Measurements from ENCODE around the gene KRTAP10-3. TPM values are rescaled to one million over a fixed set of nuclear protein-coding genes. Genes with fewer than 3 reads are reported as not detected.

The KRTAP10-3 gene
- total and polyA plus RNA-seq, 2 experiments from 2014 or later: not detected

- no peaks in the 10 kb centered on the region for H3K27me3 ChIP-seq (ENCODE audit: insufficient read depth)
- Mint-ChIP-seq H3K36me3 (ENCODE audit: low read depth) (no peaks in the 10 kb centered on the region), H3K4me1 (peaks cover 3% of the 10 kb centered on the region; the same call in 2 of the 3 replicates), H3K4me3 (no peak overlapping the region), H3K9me3 (peaks cover 4% of the 10 kb centered on the region; the same call in 1 of the 3 replicates), H3K27ac (no peak overlapping the region), H3K27me3 (ENCODE audit: insufficient read depth, low read depth, poor library complexity) (peaks cover 6% of the 10 kb centered on the region)
- no peak overlapping the region for H2AFZ ChIP-seq
- H3K27ac ChIP-seq (ENCODE audit: low read depth): no peak overlapping the region
- peak; percentile 56 for ATAC-seq
- H3K4me1 ChIP-seq (ENCODE audit: insufficient read depth): no peaks in the 10 kb centered on the region
- H4K20me1 ChIP-seq (replicated peaks; ENCODE audit: insufficient read depth): no peaks in the 10 kb centered on the region
- no peak overlapping the region for H3K4me2 ChIP-seq
- no peak for TF ChIP-seq EZH2phosphoT487 (IDR thresholded peaks at IDR 0.05; ENCODE audit: unreplicated experiment)
- no peak for TF ChIP-seq JUNB (IDR thresholded peaks at IDR 0.05; ENCODE audit: unreplicated experiment)
- no peak for TF ChIP-seq CREB1 (CRISPR knock-in tag; IDR thresholded peaks at IDR 0.05; ENCODE audit: low read depth)
- TF ChIP-seq ZNF114 (CRISPR knock-in tag; IDR thresholded peaks at IDR 0.05): no peak
- TF ChIP-seq, protein P1, sequence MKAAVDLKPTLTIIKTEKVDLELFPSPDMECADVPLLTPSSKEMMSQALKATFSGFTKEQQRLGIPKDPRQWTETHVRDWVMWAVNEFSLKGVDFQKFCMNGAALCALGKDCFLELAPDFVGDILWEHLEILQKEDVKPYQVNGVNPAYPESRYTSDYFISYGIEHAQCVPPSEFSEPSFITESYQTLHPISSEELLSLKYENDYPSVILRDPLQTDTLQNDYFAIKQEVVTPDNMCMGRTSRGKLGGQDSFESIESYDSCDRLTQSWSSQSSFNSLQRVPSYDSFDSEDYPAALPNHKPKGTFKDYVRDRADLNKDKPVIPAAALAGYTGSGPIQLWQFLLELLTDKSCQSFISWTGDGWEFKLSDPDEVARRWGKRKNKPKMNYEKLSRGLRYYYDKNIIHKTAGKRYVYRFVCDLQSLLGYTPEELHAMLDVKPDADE (IDR thresholded peaks at IDR 0.05): no peak
- no peak for TF ChIP-seq NANOG (IDR thresholded peaks at IDR 0.05; ENCODE audit: borderline replicate concordance)
- no peak for TF ChIP-seq POLR2AphosphoS5 (IDR thresholded peaks at IDR 0.05; ENCODE audit: low read depth)
- TF ChIP-seq, protein P2, sequence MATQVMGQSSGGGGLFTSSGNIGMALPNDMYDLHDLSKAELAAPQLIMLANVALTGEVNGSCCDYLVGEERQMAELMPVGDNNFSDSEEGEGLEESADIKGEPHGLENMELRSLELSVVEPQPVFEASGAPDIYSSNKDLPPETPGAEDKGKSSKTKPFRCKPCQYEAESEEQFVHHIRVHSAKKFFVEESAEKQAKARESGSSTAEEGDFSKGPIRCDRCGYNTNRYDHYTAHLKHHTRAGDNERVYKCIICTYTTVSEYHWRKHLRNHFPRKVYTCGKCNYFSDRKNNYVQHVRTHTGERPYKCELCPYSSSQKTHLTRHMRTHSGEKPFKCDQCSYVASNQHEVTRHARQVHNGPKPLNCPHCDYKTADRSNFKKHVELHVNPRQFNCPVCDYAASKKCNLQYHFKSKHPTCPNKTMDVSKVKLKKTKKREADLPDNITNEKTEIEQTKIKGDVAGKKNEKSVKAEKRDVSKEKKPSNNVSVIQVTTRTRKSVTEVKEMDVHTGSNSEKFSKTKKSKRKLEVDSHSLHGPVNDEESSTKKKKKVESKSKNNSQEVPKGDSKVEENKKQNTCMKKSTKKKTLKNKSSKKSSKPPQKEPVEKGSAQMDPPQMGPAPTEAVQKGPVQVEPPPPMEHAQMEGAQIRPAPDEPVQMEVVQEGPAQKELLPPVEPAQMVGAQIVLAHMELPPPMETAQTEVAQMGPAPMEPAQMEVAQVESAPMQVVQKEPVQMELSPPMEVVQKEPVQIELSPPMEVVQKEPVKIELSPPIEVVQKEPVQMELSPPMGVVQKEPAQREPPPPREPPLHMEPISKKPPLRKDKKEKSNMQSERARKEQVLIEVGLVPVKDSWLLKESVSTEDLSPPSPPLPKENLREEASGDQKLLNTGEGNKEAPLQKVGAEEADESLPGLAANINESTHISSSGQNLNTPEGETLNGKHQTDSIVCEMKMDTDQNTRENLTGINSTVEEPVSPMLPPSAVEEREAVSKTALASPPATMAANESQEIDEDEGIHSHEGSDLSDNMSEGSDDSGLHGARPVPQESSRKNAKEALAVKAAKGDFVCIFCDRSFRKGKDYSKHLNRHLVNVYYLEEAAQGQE (IDR thresholded peaks at IDR 0.05; ENCODE audit: unreplicated experiment): no peak
- TF ChIP-seq STAT1 (IDR thresholded peaks at IDR 0.05; ENCODE audit: unreplicated experiment): no peak
- no peak for TF ChIP-seq ZNF462 (CRISPR knock-in tag; IDR thresholded peaks at IDR 0.05)
- H3K9me2 ChIP-seq (ENCODE audit: insufficient read depth): no peaks in the 10 kb centered on the region
- H3K79me2 ChIP-seq (replicated peaks; ENCODE audit: insufficient read depth): no peaks in the 10 kb centered on the region
- H3K4me3 ChIP-seq: no peak overlapping the region
- H3F3A ChIP-seq (replicated peaks; ENCODE audit: low read depth): no peaks in the 10 kb centered on the region
- no peak for DNase-seq (ENCODE audit: low spot score)
- H3K36me3 ChIP-seq (ENCODE audit: insufficient read depth): no peaks in the 10 kb centered on the region
These were observed 24.5 kb downstream of the KRTAP10-3 start for GRCh38 chr21:44533891-44534627.

Data from GM23338 (cell line).